Uterus (tissue), 4 donors: Measurements from ENCODE around the gene ARFGEF3. TPM values are rescaled to one million over a fixed set of nuclear protein-coding genes. Genes with fewer than 3 reads are reported as not detected.

Source experiments
- DNase-seq, 2 donors: peaks; one replicate each; pipeline ENCODE4 v3.0.0-alpha.2; 2019 to 2020
- H3K27ac ChIP-seq, 2 donors: fragments of 200-600 bp; sonication (generic); 1 replicate in 1 of 2; 2 replicates in 1 of 2; pipeline ENCODE4 v1.5.1; 2016 to 2018
- H3K27me3 ChIP-seq, 2 donors: fragments of 200-600 bp; sonication (generic); one replicate each; pipeline ENCODE4 v1.5.1; 2018 to 2019; ENCODE audit warnings: control low read depth in 1 of 2
- H3K36me3 ChIP-seq, 2 donors: fragments of 200-600 bp; sonication (generic); one replicate each; pipeline ENCODE4 v1.5.1; 2019; ENCODE audit warnings: control low read depth in 1 of 2
- H3K4me1 ChIP-seq, 2 donors: fragments of 200-600 bp; sonication (generic); one replicate each; pipeline ENCODE4 v1.5.1; 2018 to 2019; ENCODE audit warnings: control low read depth in 1 of 2
- H3K4me3 ChIP-seq, 2 donors: fragments of 200-600 bp; sonication (generic); 1 replicate in 1 of 2; 2 replicates in 1 of 2; pipeline ENCODE4 v1.5.1; 2018 to 2019; ENCODE audit warnings: mild to moderate bottlenecking in 1 of 2
- H3K9me3 ChIP-seq, 2 donors: fragments of 200-600 bp; sonication (generic); one replicate each; pipeline ENCODE4 v1.5.1; 2019; ENCODE audit warnings: control low read depth in 1 of 2
- CTCF ChIP-seq, 4 experiments: fragments of 200-600 bp in 2 of 4; fragments of 450-650 bp in 2 of 4; sonication (generic) in 2 of 4; IDR thresholded peaks; one replicate each; pipeline ENCODE4 v1.5.1; 2016 to 2019; ENCODE audit warnings: antibody characterized with exemption in 4 of 4, mild to moderate bottlenecking in 2 of 4, moderate library complexity in 1 of 4
- POLR2A ChIP-seq, 2 donors: fragments of 450-650 bp; IDR thresholded peaks; one replicate each; pipeline ENCODE4 v1.6.1; 2016; ENCODE audit warnings: antibody characterized with exemption in 2 of 2, mild to moderate bottlenecking in 1 of 2, moderate library complexity in 1 of 2
- intact Hi-C: fragments of 100-400 bp; cut with DNase I; formaldehyde crosslinking; loops from one replicate; pipeline ENCODE4 v1.15.1; 2023; ENCODE audit warnings: low total_unique reads
- total RNA-seq, 4 donors: library from RNA; depleted of rRNA in 3 of 4; stranded (reverse); fragments of >200 nt in 3 of 4; gene quantifications; one replicate each; pipeline versions ENCODE4 v1.1.0 to v1.2.4, GENCODE V29; 2014 to 2023
- donor health status: DM: yes; HTN: yes; CAD: no.

ARFGEF3 gene
- total RNA-seq, 4 donors from 2014 or later: 0.88 to 5.8 (median 2.4) TPM

GRCh38 chr6:138238368-138238767 is 76.6 kb downstream of the ARFGEF3 start:
- no peak for DNase-seq
- Histone ChIP-seq H3K27me3 (no peaks in the 10 kb centered on the region), H3K9me3 (no peaks in the 10 kb centered on the region), H3K36me3 (no peaks in the 10 kb centered on the region), H3K4me1 (no peaks in the 10 kb centered on the region), H3K27ac (no peak overlapping the region), H3K4me3 (no peak overlapping the region)
- TF ChIP-seq POLR2A (IDR thresholded peaks at IDR 0.05) (no peak), CTCF (IDR thresholded peaks at IDR 0.05) (no peak)
- intact Hi-C loops: no loop called here

- no peaks in the 10 kb centered on the region for H3K4me1 ChIP-seq
- no peak for DNase-seq
- intact Hi-C loops: no loop called here
- H3K27me3 ChIP-seq: no peaks in the 10 kb centered on the region
- no peaks in the 10 kb centered on the region for H3K9me3 ChIP-seq
- no peak overlapping the region for H3K27ac ChIP-seq
- no peak for TF ChIP-seq CTCF (IDR thresholded peaks at IDR 0.05)
- TF ChIP-seq POLR2A (IDR thresholded peaks at IDR 0.05): no peak
- H3K36me3 ChIP-seq: no peaks in the 10 kb centered on the region
- H3K4me3 ChIP-seq: no peak overlapping the region
These were observed 78.0 kb downstream of the ARFGEF3 start for GRCh38 chr6:138239774-138240173.

GRCh38 chr6:138240476-138241245 is 78.9 kb downstream of the ARFGEF3 start:
- H3K36me3 ChIP-seq: no peaks in the 10 kb centered on the region
- no peaks in the 10 kb centered on the region for H3K9me3 ChIP-seq
- DNase-seq: no peak
- H3K27me3 ChIP-seq: no peaks in the 10 kb centered on the region
- no peak overlapping the region for H3K27ac ChIP-seq
- TF ChIP-seq POLR2A (IDR thresholded peaks at IDR 0.05) (no peak), CTCF (IDR thresholded peaks at IDR 0.05) (no peak)
- no peaks in the 10 kb centered on the region for H3K4me1 ChIP-seq
- no peak overlapping the region for H3K4me3 ChIP-seq
- intact Hi-C loops: no loop called here

GRCh38 chr6:138241381-138241780 is 79.6 kb downstream of the ARFGEF3 start:
- TF ChIP-seq CTCF (IDR thresholded peaks at IDR 0.05) (no peak), POLR2A (IDR thresholded peaks at IDR 0.05) (no peak)
- no peak overlapping the region for H3K4me3 ChIP-seq
- no peaks in the 10 kb centered on the region for H3K4me1 ChIP-seq
- no peak for DNase-seq
- no peaks in the 10 kb centered on the region for H3K9me3 ChIP-seq
- no peak overlapping the region for H3K27ac ChIP-seq
- intact Hi-C loops: no loop called here
- H3K36me3 ChIP-seq: no peaks in the 10 kb centered on the region
- H3K27me3 ChIP-seq: no peaks in the 10 kb centered on the region

- Histone ChIP-seq H3K9me3 (no peaks in the 10 kb centered on the region), H3K36me3 (no peaks in the 10 kb centered on the region), H3K4me3 (no peak overlapping the region), H3K27ac (no peak overlapping the region), H3K4me1 (no peaks in the 10 kb centered on the region), H3K27me3 (no peaks in the 10 kb centered on the region)
- no peak for DNase-seq
- intact Hi-C loops: no loop called here
- no peak for TF ChIP-seq POLR2A (IDR thresholded peaks at IDR 0.05)
- no peak for TF ChIP-seq CTCF (IDR thresholded peaks at IDR 0.05)
These were observed 80.2 kb downstream of the ARFGEF3 start for GRCh38 chr6:138241934-138242333.
